Tibial nerve (tissue), 4 donors: ENCODE data around the gene TCFL5. TPM values are rescaled to one million over a fixed set of nuclear protein-coding genes. Genes with fewer than 3 reads are reported as not detected.

Source experiments
- DNase-seq, 2 donors: peaks; one replicate each; pipeline ENCODE4 v3.0.0-alpha.2; 2019; ENCODE audit warnings: low spot score in 2 of 2
- H3K27ac ChIP-seq, 4 donors: fragments of 200-600 bp; sonication (generic) in 3 of 4; one replicate each; pipeline ENCODE4 v1.5.1; 2017 to 2019; ENCODE audit warnings: mild to moderate bottlenecking in 1 of 4
- H3K27me3 ChIP-seq, 2 donors: fragments of 200-600 bp; sonication (generic) in 1 of 2; one replicate each; pipeline versions ENCODE4 v1.5.1 to v1.6.0; 2017 to 2019
- H3K36me3 ChIP-seq, 3 donors: fragments of 200-600 bp; sonication (generic); one replicate each; pipeline ENCODE4 v1.5.1; 2018 to 2019
- H3K4me1 ChIP-seq, 4 donors: fragments of 200-600 bp; sonication (generic) in 3 of 4; one replicate each; pipeline ENCODE4 v1.5.1; 2017 to 2019
- H3K4me3 ChIP-seq, 4 donors: fragments of 200-600 bp; sonication (generic) in 3 of 4; one replicate each; pipeline ENCODE4 v1.5.1; 2017 to 2019; ENCODE audit warnings: mild to moderate bottlenecking in 1 of 4, moderate library complexity in 1 of 4
- H3K9me3 ChIP-seq, 4 donors: fragments of 200-600 bp; sonication (generic) in 3 of 4; one replicate each; pipeline ENCODE4 v1.5.1; 2017 to 2019
- EP300 ChIP-seq, 2 donors: sonication (generic); formaldehyde crosslinking; IDR thresholded peaks; one replicate each; pipeline ENCODE4 v1.6.1; 2017; ENCODE audit warnings: antibody characterized with exemption in 2 of 2, mild to moderate bottlenecking in 1 of 2
- POLR2A ChIP-seq, 2 donors: fragments of 450-650 bp; IDR thresholded peaks; one replicate each; pipeline ENCODE4 v1.6.1; 2017; ENCODE audit warnings: antibody characterized with exemption in 2 of 2, mild to moderate bottlenecking in 2 of 2, moderate library complexity in 2 of 2
- WGBS, 2 donors: methylation state at CpG; one replicate each; pipeline ENCODE4 v1.1.5; 2018; 5-methylcytosine and 5-hydroxymethylcytosine counted together
- total RNA-seq, 4 donors: library from RNA; depleted of rRNA; stranded (reverse); fragments of >200 nt; gene quantifications; one replicate each; pipeline ENCODE4 v1.1.0, GENCODE V29; 2016
- TF ChIP-seq, protein P1 (sequence below), 5 experiments: fragments of 200-600 bp in 3 of 5; fragments of 450-650 bp in 2 of 5; sonication (generic) in 3 of 5; IDR thresholded peaks; one replicate each; pipeline ENCODE4 v1.5.1; 2016 to 2019; ENCODE audit warnings: antibody characterized with exemption in 5 of 5, mild to moderate bottlenecking in 3 of 5, moderate library complexity in 2 of 5

The TCFL5 gene
- total RNA-seq, 4 donors from 2014 or later: 9.8 to 25.1 (median 16.2) TPM

DNA sequence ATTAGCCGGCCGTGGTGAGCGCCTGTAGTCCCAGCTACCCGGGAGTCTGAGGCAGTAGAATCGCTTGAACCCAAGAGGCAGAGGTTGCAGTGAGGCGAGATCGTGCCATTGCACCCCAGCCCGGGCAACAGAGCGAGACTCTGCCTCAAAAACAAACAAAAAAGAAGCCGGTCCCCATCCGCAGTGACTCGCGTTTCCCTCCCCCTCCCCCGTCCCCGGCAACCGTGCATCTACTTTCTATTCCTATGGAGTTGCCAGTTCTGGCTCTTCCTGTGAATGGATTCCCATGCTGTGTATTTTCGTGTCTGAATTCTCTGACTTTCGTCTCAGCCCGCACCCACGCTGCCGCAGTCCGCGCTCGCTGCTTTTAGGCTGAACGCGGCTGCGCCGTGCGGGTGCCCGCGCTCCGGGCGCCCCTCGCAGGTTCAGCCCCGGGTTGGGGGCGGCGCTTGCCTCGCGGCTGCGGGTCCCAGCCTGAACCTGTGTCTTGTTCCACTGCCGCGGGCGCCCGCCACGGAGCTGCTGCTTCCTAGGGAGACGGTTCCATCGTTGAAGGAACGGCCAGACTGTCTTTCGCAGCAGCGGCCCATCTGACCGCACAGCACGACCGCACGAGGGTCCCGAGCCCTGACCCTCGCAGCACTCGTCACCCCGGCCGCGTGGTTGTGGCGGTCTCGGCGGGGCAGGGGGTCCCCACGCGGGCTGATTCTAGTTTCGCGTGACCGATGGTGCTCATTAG is 66.4 kb downstream of the TCFL5 start:
- no peaks in the 10 kb centered on the region for H3K9me3 ChIP-seq
- peak in 1 of 2 donors; percentile 42 for DNase-seq
- TF ChIP-seq POLR2A (IDR thresholded peaks at IDR 0.05): no peak
- TF ChIP-seq, protein P1, sequence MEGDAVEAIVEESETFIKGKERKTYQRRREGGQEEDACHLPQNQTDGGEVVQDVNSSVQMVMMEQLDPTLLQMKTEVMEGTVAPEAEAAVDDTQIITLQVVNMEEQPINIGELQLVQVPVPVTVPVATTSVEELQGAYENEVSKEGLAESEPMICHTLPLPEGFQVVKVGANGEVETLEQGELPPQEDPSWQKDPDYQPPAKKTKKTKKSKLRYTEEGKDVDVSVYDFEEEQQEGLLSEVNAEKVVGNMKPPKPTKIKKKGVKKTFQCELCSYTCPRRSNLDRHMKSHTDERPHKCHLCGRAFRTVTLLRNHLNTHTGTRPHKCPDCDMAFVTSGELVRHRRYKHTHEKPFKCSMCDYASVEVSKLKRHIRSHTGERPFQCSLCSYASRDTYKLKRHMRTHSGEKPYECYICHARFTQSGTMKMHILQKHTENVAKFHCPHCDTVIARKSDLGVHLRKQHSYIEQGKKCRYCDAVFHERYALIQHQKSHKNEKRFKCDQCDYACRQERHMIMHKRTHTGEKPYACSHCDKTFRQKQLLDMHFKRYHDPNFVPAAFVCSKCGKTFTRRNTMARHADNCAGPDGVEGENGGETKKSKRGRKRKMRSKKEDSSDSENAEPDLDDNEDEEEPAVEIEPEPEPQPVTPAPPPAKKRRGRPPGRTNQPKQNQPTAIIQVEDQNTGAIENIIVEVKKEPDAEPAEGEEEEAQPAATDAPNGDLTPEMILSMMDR (IDR thresholded peaks at IDR 0.05): no peak
- peak in 1 of 2 donors; percentile 46 for TF ChIP-seq EP300 (IDR thresholded peaks at IDR 0.05)
- peak overlapping the region; percentile 96 to 99 (median 98) for H3K27ac ChIP-seq
- WGBS, 2 donors: 1% methylated on average over 53 to 61 of the region's 68 CpGs
- H3K36me3 ChIP-seq: peaks cover 0 to 30% (median 13%) of the 10 kb centered on the region in 3 donors
- H3K4me3 ChIP-seq: peak overlapping the region; percentile 65 to 87 (median 78)
- H3K4me1 ChIP-seq: peaks cover 3 to 44% (median 16%) of the 10 kb centered on the region in 4 donors
- H3K27me3 ChIP-seq: no peaks in the 10 kb centered on the region

GRCh38 chr20:62794007-62794724 is 67.5 kb downstream of the TCFL5 start:
- peaks cover 3 to 44% (median 16%) of the 10 kb centered on the region in 4 donors for H3K4me1 ChIP-seq
- TF ChIP-seq POLR2A (IDR thresholded peaks at IDR 0.05) (peak; percentile 87 to 95), EP300 (IDR thresholded peaks at IDR 0.05) (peak; percentile 25 to 99)
- TF ChIP-seq, protein P1 (IDR thresholded peaks at IDR 0.05): peak in 1 of 5 experiments; percentile 17

GRCh38 chr20:62793757-62794006 is 67.9 kb downstream of the TCFL5 start:
- 45 to 67% methylated on average over 6 of the region's 7 CpGs for WGBS, 2 donors
- H3K9me3 ChIP-seq: no peaks in the 10 kb centered on the region
- peaks cover 0 to 15% (median under 1%) of the 10 kb centered on the region in 3 donors for H3K36me3 ChIP-seq
- H3K27ac ChIP-seq: peak overlapping the region; percentile 87 to 98 (median 96)
- peaks cover 3 to 47% (median 16%) of the 10 kb centered on the region in 4 donors for H3K4me1 ChIP-seq
- H3K27me3 ChIP-seq: no peaks in the 10 kb centered on the region
- no peak for DNase-seq
- peak overlapping the region in 3 of 4 donors; percentile 33 to 87 (median 80) for H3K4me3 ChIP-seq
- TF ChIP-seq, protein P1 (IDR thresholded peaks at IDR 0.05): no peak
- TF ChIP-seq EP300 (IDR thresholded peaks at IDR 0.05) (no peak), POLR2A (IDR thresholded peaks at IDR 0.05) (no peak)

More at GRCh38 chr20:62794007-62794724, 67.5 kb downstream of the TCFL5 start:
- Histone ChIP-seq H3K9me3 (no peaks in the 10 kb centered on the region), H3K27me3 (no peaks in the 10 kb centered on the region), H3K36me3 (peaks cover 0 to 20% (median 5%) of the 10 kb centered on the region in 3 donors), H3K27ac (peak overlapping the region; percentile 96 to 99 (median 98)), H3K4me3 (peak overlapping the region; percentile 65 to 87 (median 78))
- peak; percentile 94 to 96 for DNase-seq
- 0 to 1% methylated on average over 9 to 34 of the region's 69 CpGs for WGBS, 2 donors

DNA sequence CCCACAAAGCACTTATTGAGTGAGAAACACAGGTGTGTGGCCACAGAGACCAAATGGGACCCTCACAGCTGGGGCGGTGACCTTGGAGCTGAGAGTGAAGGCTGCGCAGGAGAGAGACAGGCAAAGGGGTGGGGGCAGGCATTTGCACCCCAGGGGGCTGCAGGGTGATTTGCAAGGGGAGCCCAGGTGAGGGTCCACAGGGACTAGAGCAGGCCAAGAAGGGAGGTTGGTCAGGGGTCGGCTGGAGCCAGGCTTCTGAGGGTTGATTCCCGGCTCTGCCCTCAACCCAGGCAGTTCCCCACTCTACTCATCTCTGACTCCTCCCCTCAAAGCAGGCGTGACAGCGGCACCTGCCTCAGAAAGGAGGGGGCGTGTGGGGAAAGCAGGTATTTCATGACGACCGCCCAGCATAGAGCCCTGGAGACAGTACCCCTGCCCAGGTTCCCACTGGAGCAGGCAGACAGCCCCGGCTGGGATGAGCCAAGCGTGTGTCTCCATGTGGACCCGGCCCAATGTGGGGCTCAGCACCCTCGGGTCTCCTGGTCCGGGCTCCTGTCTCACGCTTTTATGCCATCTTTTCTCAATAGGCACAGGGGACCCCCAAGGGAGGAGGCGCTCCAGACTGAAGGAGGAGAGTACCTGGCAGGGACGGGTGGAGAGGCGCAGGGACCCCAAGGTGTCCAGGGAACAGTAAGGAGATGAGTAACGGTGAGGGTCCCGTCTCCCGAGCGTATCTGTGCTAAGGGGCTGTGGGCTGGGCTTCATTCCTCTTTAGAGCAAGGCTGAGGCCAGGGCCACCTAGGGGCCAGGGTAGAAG is 68.5 kb downstream of the TCFL5 start:
- 82 to 88% methylated on average over 21 to 22 of the region's 22 CpGs for WGBS, 2 donors
- Histone ChIP-seq H3K4me1 (peaks cover 3 to 51% (median 16%) of the 10 kb centered on the region in 4 donors), H3K36me3 (peaks cover 0 to 9% (median 0%) of the 10 kb centered on the region in 3 donors), H3K27me3 (no peaks in the 10 kb centered on the region), H3K4me3 (peak overlapping the region in 1 of 4 donors; percentile 87), H3K9me3 (no peaks in the 10 kb centered on the region), H3K27ac (peak overlapping the region; percentile 87 to 98 (median 96))
- DNase-seq: no peak
- TF ChIP-seq, protein P1 (IDR thresholded peaks at IDR 0.05): no peak
- TF ChIP-seq EP300 (IDR thresholded peaks at IDR 0.05): no peak
- TF ChIP-seq POLR2A (IDR thresholded peaks at IDR 0.05): no peak
